ENCODE results near the gene GPATCH8. TPM values are rescaled to one million over a fixed set of nuclear protein-coding genes. Genes with fewer than 3 reads are reported as not detected.

Gene GPATCH8
- total RNA-seq, 1 experiment from 2014 or later, result 22.7 TPM

- Histone ChIP-seq H3K27ac (ENCODE audit: low read length) (no peak overlapping the region), H3F3A (ENCODE audit: low read length, unreplicated experiment) (no peaks in the 10 kb centered on the region), H3K4me2 (ENCODE audit: low read length) (no peak overlapping the region), H4K20me1 (ENCODE audit: low read length) (no peaks in the 10 kb centered on the region), H3K4me1 (ENCODE audit: insufficient read depth, low read length) (peaks cover 4% of the 10 kb centered on the region; the same call in 1 of the 2 replicates), H3K36me3 (ENCODE audit: low read depth, low read length) (peaks cover 13% of the 10 kb centered on the region; the same call in 1 of the 2 replicates), H3K9ac (ENCODE audit: low read length) (no peak overlapping the region), H3K9me3 (ENCODE audit: low read length) (no peaks in the 10 kb centered on the region), H3K9me2 (replicated peaks; ENCODE audit: low read length) (no peaks in the 10 kb centered on the region), H3K4me3 (ENCODE audit: low read length) (no peak overlapping the region), H3K27me3 (ENCODE audit: low read length) (no peaks in the 10 kb centered on the region), H2AFZ (ENCODE audit: low read length) (no peak overlapping the region), H3K79me2 (ENCODE audit: low read length) (peaks cover 15% of the 10 kb centered on the region)
- BruUV-seq (replicated peaks), result no TSS peak
- POLR2A ChIA-PET (ENCODE audit: unreplicated experiment), result no interaction called here
- no peak for ATAC-seq
- no peak for DNase-seq
- TF ChIP-seq CTCF (conservative IDR thresholded peaks at IDR 0.05; ENCODE audit: low read depth, low read length) (no peak), EZH2phosphoT487 (IDR thresholded peaks at IDR 0.05; ENCODE audit: borderline replicate concordance, low read length) (no peak), EZH2 (IDR thresholded peaks at IDR 0.05; ENCODE audit: low read length, unreplicated experiment) (no peak)
- intact Hi-C loops (cut with micrococcal nuclease), result no loop called here
- CTCF ChIA-PET, result no interaction called here
Observed at GRCh38 chr17:44348234-44348987, 154.8 kb downstream of the GPATCH8 start.

Other genes starting within 250 kb of the GPATCH8 start
- gene SLC4A1, start 235.3 kb downstream of the GPATCH8 start, total RNA-seq (2014; rRNA removed), result not detected in 2 replicates
- gene RUNDC3A, start 194.8 kb downstream of the GPATCH8 start, total RNA-seq (2014; rRNA removed), result 0.29 and 1.4 TPM in 2 replicates
- 726 and 797 TPM in 2 replicates for gene SLC25A39, start 178.6 kb downstream of the GPATCH8 start, total RNA-seq (2014; rRNA removed)
- gene GRN, start 158.1 kb downstream of the GPATCH8 start, total RNA-seq (2014; rRNA removed), result 400 and 465 TPM in 2 replicates
- 16.3 and 22.6 TPM in 2 replicates for gene FAM171A2, start 139.6 kb downstream of the GPATCH8 start, total RNA-seq (2014; rRNA removed)
- 3.1 and 7.1 TPM in 2 replicates for gene ITGA2B, start 113.8 kb downstream of the GPATCH8 start, total RNA-seq (2014; rRNA removed)
- gene FZD2, start 54.1 kb upstream of the GPATCH8 start, total RNA-seq (2014; rRNA removed), result 11.6 and 12.8 TPM in 2 replicates
- not detected in 2 replicates for gene MEIOC, start 153.1 kb upstream of the GPATCH8 start, total RNA-seq (2014; rRNA removed)
- 50.4 and 51.0 TPM in 2 replicates for gene CCDC43, start 186.4 kb upstream of the GPATCH8 start, total RNA-seq (2014; rRNA removed)
- gene DBF4B, start 205.3 kb upstream of the GPATCH8 start, total RNA-seq (2014; rRNA removed), result 17.9 and 28.6 TPM in 2 replicates

All from PC-3 (cell line).